ENCODE measurements around the gene TRIP13. TPM values are rescaled to one million over a fixed set of nuclear protein-coding genes. Genes with fewer than 3 reads are reported as not detected.

The TRIP13 gene
- polyA plus RNA-seq, 1 donor from 2014 or later, result 2.1 TPM

GRCh38 chr5:947626-948471, 55.2 kb downstream of the TRIP13 start:
- no peak overlapping the region for H3K27ac ChIP-seq (ENCODE audit: low read length)
- H3K79me2 ChIP-seq (replicated peaks; ENCODE audit: insufficient read depth, low read length), result no peaks in the 10 kb centered on the region
- no peaks in the 10 kb centered on the region for H3K27me3 ChIP-seq (ENCODE audit: insufficient read depth, low read depth, low read length)
- H2AFZ ChIP-seq (ENCODE audit: low read depth, low read length), result no peak overlapping the region
- no peaks in the 10 kb centered on the region for H4K20me1 ChIP-seq (ENCODE audit: insufficient read depth)
- no peaks in the 10 kb centered on the region for H3K9me3 ChIP-seq (ENCODE audit: low read length)
- no peaks in the 10 kb centered on the region for H3F3A ChIP-seq (ENCODE audit: insufficient read depth, low read length, poor library complexity, severe bottlenecking)
- H3K36me3 ChIP-seq (ENCODE audit: insufficient read depth, low read length), result no peaks in the 10 kb centered on the region
- no peaks in the 10 kb centered on the region for H3K9me2 ChIP-seq (ENCODE audit: insufficient read depth, low read length)
- no peak overlapping the region for H3K4me2 ChIP-seq (ENCODE audit: low read length)
- TF ChIP-seq TAF1 (IDR thresholded peaks at IDR 0.05; ENCODE audit: low read depth) (no peak), POLR2AphosphoS5 (IDR thresholded peaks at IDR 0.05) (no peak), MXI1 (conservative IDR thresholded peaks at IDR 0.05; ENCODE audit: poor library complexity, severe bottlenecking) (no peak), EZH2 (IDR thresholded peaks at IDR 0.05; ENCODE audit: borderline replicate concordance, insufficient read depth, low read length, poor library complexity, severe bottlenecking) (no peak), SMC3 (conservative IDR thresholded peaks at IDR 0.05; ENCODE audit: poor library complexity) (no peak), EP300 (conservative IDR thresholded peaks at IDR 0.05; ENCODE audit: poor library complexity, severe bottlenecking) (no peak), REST (IDR thresholded peaks at IDR 0.05; ENCODE audit: borderline replicate concordance) (no peak), CTCF (IDR thresholded peaks at IDR 0.05; ENCODE audit: poor library complexity, severe bottlenecking) (no peak), RAD21 (conservative IDR thresholded peaks at IDR 0.05) (no peak)
- H3K9ac ChIP-seq (ENCODE audit: low read length), result no peak overlapping the region
- no peak overlapping the region for H3K4me3 ChIP-seq (ENCODE audit: low read length)

GRCh38 chr5:948472-949274, 56.0 kb downstream of the TRIP13 start:
- no peaks in the 10 kb centered on the region for H3K36me3 ChIP-seq (ENCODE audit: insufficient read depth, low read length)
- no peak overlapping the region for H3K9ac ChIP-seq (ENCODE audit: low read length)
- H4K20me1 ChIP-seq (ENCODE audit: insufficient read depth), result no peaks in the 10 kb centered on the region
- no peak overlapping the region for H3K4me3 ChIP-seq (ENCODE audit: low read length)
- H3K9me2 ChIP-seq (ENCODE audit: insufficient read depth, low read length), result no peaks in the 10 kb centered on the region
- no peaks in the 10 kb centered on the region for H3K27me3 ChIP-seq (ENCODE audit: insufficient read depth, low read depth, low read length)
- no peak overlapping the region for H2AFZ ChIP-seq (ENCODE audit: low read depth, low read length)
- H3K4me2 ChIP-seq (ENCODE audit: low read length), result no peak overlapping the region
- no peak overlapping the region for H3K27ac ChIP-seq (ENCODE audit: low read length)
- no peaks in the 10 kb centered on the region for H3K9me3 ChIP-seq (ENCODE audit: low read length)
- no peak for TF ChIP-seq EP300 (conservative IDR thresholded peaks at IDR 0.05; ENCODE audit: poor library complexity, severe bottlenecking)
- TF ChIP-seq EZH2 (IDR thresholded peaks at IDR 0.05; ENCODE audit: borderline replicate concordance, insufficient read depth, low read length, poor library complexity, severe bottlenecking), result no peak
- no peak for TF ChIP-seq TAF1 (IDR thresholded peaks at IDR 0.05; ENCODE audit: low read depth)
- TF ChIP-seq MXI1 (conservative IDR thresholded peaks at IDR 0.05; ENCODE audit: poor library complexity, severe bottlenecking), result no peak
- TF ChIP-seq CTCF (IDR thresholded peaks at IDR 0.05; ENCODE audit: poor library complexity, severe bottlenecking), result no peak
- TF ChIP-seq POLR2AphosphoS5 (IDR thresholded peaks at IDR 0.05), result no peak
- TF ChIP-seq REST (IDR thresholded peaks at IDR 0.05; ENCODE audit: borderline replicate concordance), result no peak
- no peaks in the 10 kb centered on the region for H3F3A ChIP-seq (ENCODE audit: insufficient read depth, low read length, poor library complexity, severe bottlenecking)
- H3K79me2 ChIP-seq (replicated peaks; ENCODE audit: insufficient read depth, low read length), result no peaks in the 10 kb centered on the region
